DND-41 (cell line): Measurements from ENCODE around the gene TEX2.

ENCODE experiments used
- ATAC-seq: fragments of 200-7000 bp; cut with Tn5 transposase; 3 replicates; pipeline ENCODE4 v1.9.1; 2021; ENCODE audit warnings: low read depth; ENCODE audit not compliant: insufficient read depth
- DNase-seq: peaks from one replicate; pipeline ENCODE4 v3.0.0-alpha.2; 2020
- H2AFZ ChIP-seq: 2 replicates; pipeline ENCODE4 v1.6.0; 2012; ENCODE audit warnings: low read depth, low read length
- H3K27ac ChIP-seq: 2 replicates; pipeline ENCODE4 v1.5.1; 2012; ENCODE audit warnings: low read length, inconsistent platforms
- H3K27me3 ChIP-seq: fragments of 200-600 bp; sonication (generic); 2 replicates; pipeline ENCODE4 v1.6.0; 2012; ENCODE audit warnings: low read length, mild to moderate bottlenecking, inconsistent platforms; ENCODE audit not compliant: insufficient read depth, poor library complexity
- H3K36me3 ChIP-seq: 2 replicates; pipeline ENCODE4 v1.5.1; 2012; ENCODE audit warnings: low read length, inconsistent platforms; ENCODE audit not compliant: insufficient read depth
- H3K4me1 ChIP-seq: 2 replicates; pipeline ENCODE4 v1.5.1; 2012; ENCODE audit warnings: mild to moderate bottlenecking, low read length; ENCODE audit not compliant: insufficient read depth
- H3K4me2 ChIP-seq: 2 replicates; pipeline ENCODE4 v1.6.0; 2012; ENCODE audit warnings: mild to moderate bottlenecking, moderate library complexity, low read length, inconsistent platforms; ENCODE audit not compliant: insufficient read depth
- H3K4me3 ChIP-seq, 2 experiments: fragments of 200-600 bp in 1 of 2; shearing (Covaris generic) in 1 of 2; 2 replicates each; pipeline ENCODE4 v1.5.1; 2012 to 2016; ENCODE audit warnings: inconsistent platforms in 2 of 2, low read length in 2 of 2, mild to moderate bottlenecking in 2 of 2, low read depth in 1 of 2, moderate library complexity in 1 of 2
- H3K79me2 ChIP-seq: 2 replicates; pipeline ENCODE4 v1.6.0; 2012; ENCODE audit warnings: low read length, inconsistent platforms; ENCODE audit not compliant: insufficient read depth
- H3K9ac ChIP-seq: 2 replicates; pipeline ENCODE4 v1.6.0; 2012; ENCODE audit warnings: low read depth, mild to moderate bottlenecking, inconsistent platforms, low read length, moderate library complexity
- H3K9me3 ChIP-seq: 2 replicates; pipeline ENCODE4 v1.5.1; 2012; ENCODE audit warnings: low read length, moderate library complexity, mild to moderate bottlenecking, inconsistent platforms; ENCODE audit not compliant: insufficient read depth, severe bottlenecking
- H4K20me1 ChIP-seq: 2 replicates; pipeline ENCODE4 v1.6.0; 2012; ENCODE audit warnings: low read length; ENCODE audit not compliant: insufficient read depth
- CTCF ChIP-seq: IDR thresholded peaks from 2 replicates; pipeline ENCODE4 v1.5.1; 2012; ENCODE audit warnings: borderline replicate concordance, low read length, moderate library complexity, mild to moderate bottlenecking; ENCODE audit not compliant: poor library complexity, severe bottlenecking; ENCODE audit errors: extremely low read depth
- EZH2 ChIP-seq: IDR thresholded peaks from 3 replicates; pipeline ENCODE4 v1.6.1; 2012; ENCODE audit warnings: borderline replicate concordance, low read depth, mild to moderate bottlenecking, moderate library complexity, low read length, inconsistent platforms; ENCODE audit not compliant: severe bottlenecking

TEX2 gene

GRCh38 chr17:64213995-64214811 is 48.9 kb downstream of the TEX2 start:
- H3K27me3 ChIP-seq = no peaks in the 10 kb centered on the region

GRCh38 chr17:64212122-64212521 is 50.9 kb downstream of the TEX2 start:
- 0 out of 2 replicates have a peak, but pooled peaks cover 2% of the 10 kb centered on the region for H3K79me2 ChIP-seq
- no peak overlapping the region for H3K27ac ChIP-seq
- no peaks in the 10 kb centered on the region for H3K9me3 ChIP-seq
- no peaks in the 10 kb centered on the region for H3K27me3 ChIP-seq
- no peak for TF ChIP-seq EZH2
- no peak for TF ChIP-seq CTCF
- no peaks in the 10 kb centered on the region for H3K4me1 ChIP-seq
- no peak overlapping the region for H3K4me3 ChIP-seq
- no peak overlapping the region for H3K4me2 ChIP-seq
- H4K20me1 ChIP-seq = peaks cover 4% of the 10 kb centered on the region; the same call in 1 of the 2 replicates
- H3K9ac ChIP-seq = no peak overlapping the region
- DNase-seq (no peak), ATAC-seq (no peak)
- no peak overlapping the region for H2AFZ ChIP-seq
- peaks cover 19% of the 10 kb centered on the region; the same call in 1 of the 2 replicates for H3K36me3 ChIP-seq

More at GRCh38 chr17:64213995-64214811, 48.9 kb downstream of the TEX2 start:
- Histone ChIP-seq H3K4me3 (no peak overlapping the region), H3K79me2 (peaks cover 7% of the 10 kb centered on the region; the same call in 1 of the 2 replicates), H3K9ac (no peak overlapping the region), H3K36me3 (peaks cover 19% of the 10 kb centered on the region; the same call in 1 of the 2 replicates), H3K27ac (no peak overlapping the region), H3K4me2 (no peak overlapping the region), H3K4me1 (no peaks in the 10 kb centered on the region), H4K20me1 (peaks cover 11% of the 10 kb centered on the region; the same call in 1 of the 2 replicates), H2AFZ (no peak overlapping the region), H3K9me3 (no peaks in the 10 kb centered on the region)
- no peak for TF ChIP-seq CTCF
- TF ChIP-seq EZH2 = no peak
- ATAC-seq = no peak
- DNase-seq = no peak

GRCh38 chr17:64209983-64210382 is 53.1 kb downstream of the TEX2 start:
- no peak overlapping the region for H3K9ac ChIP-seq
- peaks cover 2% of the 10 kb centered on the region; the same call in 1 of the 2 replicates for H3K79me2 ChIP-seq
- ATAC-seq (no peak), DNase-seq (no peak)
- peaks cover 19% of the 10 kb centered on the region; the same call in 1 of the 2 replicates for H3K36me3 ChIP-seq
- no peaks in the 10 kb centered on the region for H3K9me3 ChIP-seq
- H3K4me1 ChIP-seq = no peaks in the 10 kb centered on the region
- H3K27ac ChIP-seq = no peak overlapping the region
- no peak overlapping the region for H3K4me3 ChIP-seq
- no peak overlapping the region for H3K4me2 ChIP-seq
- no peaks in the 10 kb centered on the region for H4K20me1 ChIP-seq
- TF ChIP-seq EZH2 = no peak
- no peak for TF ChIP-seq CTCF
- no peaks in the 10 kb centered on the region for H3K27me3 ChIP-seq
- H2AFZ ChIP-seq = no peak overlapping the region
